A204.1 (cell line): ENCODE data around the gene TLE1.
"Not testable (repeated sequence)": the region's sequence is repeated elsewhere in the genome, so short reads cannot be mapped to it uniquely, and the experiment has no call there.

ENCODE experiments used
- FAIRE-seq: peaks from 2 replicates; lab custom pipeline; 2012; peaks lifted over from hg19 to GRCh38; lab: Jason Lieb, UNC

The TLE1 gene

DNA sequence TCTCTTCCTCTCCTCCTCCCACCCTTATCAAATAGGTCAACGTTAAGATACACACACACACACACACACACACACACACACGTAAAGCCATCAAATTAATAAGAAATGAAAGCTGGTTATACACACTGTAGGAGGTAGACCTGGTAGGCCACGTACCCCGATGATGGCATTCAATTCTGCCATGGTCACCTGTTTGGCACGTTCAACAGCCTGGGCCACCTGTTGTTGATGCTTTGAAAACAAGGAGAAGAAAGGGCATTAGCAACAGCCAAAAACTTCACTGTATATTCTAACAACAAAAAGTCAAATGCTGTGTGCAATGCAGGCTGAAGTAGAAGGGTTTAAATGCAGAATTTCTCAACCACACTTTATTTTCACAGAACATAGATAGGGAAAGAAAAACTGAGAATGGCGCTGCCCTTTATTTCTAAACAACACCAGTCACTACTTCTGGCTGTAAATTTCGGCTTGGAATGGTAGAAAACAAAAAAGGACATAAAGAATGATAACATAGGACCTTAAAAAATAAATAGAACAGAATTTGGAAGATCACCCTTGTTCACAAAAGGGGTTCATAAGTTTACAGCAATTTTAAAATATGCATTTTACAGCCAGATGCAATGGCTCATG is 37.2 kb downstream of the TLE1 start:
- FAIRE-seq = no peak

DNA sequence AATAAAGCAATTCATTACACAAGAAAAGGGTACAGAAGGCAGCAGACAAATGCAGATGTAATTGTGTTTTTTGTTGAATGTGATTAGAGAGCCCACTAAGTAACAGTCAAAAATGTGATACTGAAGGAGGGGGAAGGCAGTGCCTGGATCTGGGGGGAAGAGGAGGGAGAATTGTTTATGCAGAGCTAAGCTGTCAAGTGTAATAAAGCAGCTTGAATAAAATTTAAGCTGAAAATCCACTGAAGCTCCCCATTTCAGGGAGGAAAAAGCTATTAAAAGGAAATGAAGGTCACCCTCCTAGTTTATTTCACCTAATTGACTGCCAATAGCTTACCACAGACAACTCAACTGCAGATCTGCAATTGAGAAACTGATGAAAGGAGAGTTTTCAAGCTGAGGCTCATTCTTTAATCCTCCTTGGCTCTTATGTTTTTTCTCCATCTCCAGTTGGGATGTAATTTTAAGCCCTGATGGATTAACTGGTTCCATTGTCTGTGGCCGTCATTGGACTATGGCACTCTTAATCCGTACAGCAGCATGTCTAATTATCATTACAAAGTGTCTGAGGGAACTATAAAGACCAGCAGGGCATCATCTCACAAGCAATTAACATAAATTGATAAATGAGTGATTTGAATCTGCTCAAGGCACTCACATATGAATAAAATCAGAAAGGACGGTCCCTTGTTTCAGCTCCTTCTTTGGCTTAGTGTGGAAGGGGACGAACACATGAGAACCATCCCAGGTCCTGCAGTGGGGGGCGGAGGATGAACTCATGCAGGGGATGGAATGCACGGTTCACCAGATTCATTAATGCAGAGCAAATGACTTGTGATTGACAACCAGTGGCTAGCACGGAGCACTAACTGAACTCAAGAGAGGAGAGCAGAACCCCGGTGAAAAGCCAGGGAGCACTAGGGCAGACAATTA is 38.5 kb downstream of the TLE1 start:
- no peak for FAIRE-seq

DNA sequence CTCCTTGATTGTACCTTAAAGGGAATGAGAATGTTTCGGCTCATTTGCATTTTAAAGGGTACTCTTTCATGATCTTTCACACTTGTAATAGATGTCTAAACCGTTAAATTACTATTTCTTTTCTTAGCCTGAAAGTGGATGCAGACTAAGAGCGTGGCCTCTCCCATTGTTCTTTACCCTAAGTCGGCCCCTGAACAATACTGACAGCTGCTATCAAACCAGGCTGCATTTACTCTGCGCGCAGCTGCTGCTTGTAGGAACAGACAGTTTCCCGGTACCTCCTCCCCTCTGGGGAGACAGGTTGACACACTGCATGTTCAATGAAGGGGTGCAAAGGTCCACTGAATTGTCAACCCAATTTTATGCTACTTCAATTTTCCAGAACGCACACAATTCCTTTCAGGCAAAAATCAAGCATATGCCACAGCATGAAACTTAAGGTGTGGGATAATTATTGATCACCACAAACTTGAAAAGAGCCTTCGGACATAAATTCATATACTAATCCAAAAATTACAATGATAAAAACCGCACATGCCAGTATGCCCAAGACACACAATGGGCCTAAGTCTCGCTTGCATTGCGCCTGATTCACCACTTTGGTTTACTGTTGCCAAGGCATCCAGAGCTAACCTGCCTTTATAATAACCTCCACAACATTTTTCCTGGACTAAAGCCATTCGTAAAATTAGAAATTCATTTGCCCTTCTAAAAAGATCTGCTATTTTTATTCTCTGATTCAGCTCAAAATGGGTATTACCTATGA is 39.7 kb downstream of the TLE1 start:
- no peak for FAIRE-seq

DNA sequence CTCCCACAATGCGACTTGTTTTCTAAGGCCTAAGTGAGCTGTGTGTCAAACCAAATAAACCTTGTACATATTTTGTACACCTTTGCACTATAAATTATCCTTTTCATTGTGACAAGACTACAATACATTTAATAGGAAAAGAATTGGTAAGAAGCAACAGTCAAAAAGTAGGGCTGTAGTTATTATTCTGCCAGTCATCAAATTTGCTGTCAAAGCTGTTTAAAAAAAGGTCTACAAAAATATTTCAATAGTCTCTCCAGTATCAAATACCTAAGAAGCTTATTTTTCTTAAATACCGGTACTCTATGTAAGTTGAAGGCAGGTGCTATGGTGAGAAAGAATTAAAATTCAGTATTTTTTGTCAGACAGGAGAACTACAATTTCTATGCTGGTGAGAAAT is 40.5 kb downstream of the TLE1 start:
- FAIRE-seq = no peak

DNA sequence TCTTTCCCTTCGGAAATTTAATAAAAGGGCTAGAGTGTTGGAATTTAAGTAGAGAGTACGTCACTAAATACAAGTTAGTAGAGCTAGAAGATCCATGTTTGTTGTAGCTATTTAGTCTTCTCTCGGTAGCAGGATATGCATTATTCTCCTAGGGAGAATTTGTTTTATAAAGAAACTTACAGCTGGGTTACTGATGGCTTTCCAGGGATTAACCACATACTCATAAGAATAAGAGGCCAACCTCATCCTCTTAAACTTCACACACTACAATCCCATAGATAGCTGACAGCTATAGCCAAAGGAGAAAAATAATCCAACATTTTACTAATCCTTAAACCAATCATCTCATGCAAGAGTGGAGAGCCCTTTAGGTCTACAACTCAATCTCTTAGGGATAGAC is 43.0 kb downstream of the TLE1 start:
- no peak for FAIRE-seq

DNA sequence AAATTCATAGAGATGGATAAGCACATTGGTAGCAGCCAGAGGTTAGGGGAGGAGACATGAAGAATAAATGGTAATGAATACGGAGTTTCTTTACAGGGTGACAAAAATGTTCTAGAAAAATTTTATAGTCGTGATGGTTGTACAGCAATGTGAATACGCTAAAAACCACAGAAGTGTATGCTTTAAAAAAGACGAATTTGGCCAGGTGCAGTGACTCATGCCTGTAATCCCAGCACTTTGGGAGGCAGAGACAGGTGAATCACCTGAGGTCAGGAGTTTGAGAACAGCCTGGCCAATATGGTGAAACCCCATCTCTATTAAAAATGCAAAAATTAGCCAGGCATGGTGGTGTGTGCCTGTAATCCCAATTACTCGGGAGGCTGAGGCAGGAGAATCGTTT is 44.8 kb downstream of the TLE1 start:
- FAIRE-seq = not testable (repeated sequence)

DNA sequence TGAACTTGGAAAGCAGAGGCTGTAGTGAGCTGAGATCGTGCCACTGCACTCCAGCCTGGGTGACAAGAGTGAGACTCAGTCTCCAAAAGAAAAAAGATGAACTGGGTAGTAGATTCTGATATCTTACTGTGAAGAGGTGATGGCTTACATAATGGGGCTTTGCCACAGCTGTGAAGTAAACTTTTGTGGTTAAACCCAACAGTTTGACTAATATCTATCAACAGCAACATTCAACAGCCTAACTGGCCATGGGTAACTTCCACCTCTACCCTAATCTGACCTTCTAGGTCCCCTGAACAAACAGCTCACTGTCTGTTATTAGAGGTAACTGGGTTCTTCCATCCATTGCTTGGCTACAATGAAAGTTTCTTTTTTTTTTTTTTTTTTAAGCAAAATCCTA is 52.1 kb downstream of the TLE1 start:
- no peak for FAIRE-seq

DNA sequence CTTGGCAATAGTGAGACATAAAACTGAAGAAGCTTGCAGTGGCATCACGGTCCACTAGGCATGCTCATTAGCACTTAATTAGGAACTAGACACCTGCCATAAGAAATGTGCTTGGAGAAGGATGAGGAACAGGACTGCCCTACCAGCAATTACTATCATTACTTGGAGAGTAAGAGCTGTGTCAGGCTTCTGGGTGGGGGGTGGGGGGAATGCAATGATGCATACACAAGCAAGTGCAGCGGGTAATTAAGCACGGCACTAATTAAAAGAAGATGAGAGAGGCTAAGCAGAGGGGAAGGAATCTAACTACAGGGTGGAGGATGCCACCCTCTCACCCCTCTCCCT is 53.1 kb downstream of the TLE1 start:
- FAIRE-seq = no peak

DNA sequence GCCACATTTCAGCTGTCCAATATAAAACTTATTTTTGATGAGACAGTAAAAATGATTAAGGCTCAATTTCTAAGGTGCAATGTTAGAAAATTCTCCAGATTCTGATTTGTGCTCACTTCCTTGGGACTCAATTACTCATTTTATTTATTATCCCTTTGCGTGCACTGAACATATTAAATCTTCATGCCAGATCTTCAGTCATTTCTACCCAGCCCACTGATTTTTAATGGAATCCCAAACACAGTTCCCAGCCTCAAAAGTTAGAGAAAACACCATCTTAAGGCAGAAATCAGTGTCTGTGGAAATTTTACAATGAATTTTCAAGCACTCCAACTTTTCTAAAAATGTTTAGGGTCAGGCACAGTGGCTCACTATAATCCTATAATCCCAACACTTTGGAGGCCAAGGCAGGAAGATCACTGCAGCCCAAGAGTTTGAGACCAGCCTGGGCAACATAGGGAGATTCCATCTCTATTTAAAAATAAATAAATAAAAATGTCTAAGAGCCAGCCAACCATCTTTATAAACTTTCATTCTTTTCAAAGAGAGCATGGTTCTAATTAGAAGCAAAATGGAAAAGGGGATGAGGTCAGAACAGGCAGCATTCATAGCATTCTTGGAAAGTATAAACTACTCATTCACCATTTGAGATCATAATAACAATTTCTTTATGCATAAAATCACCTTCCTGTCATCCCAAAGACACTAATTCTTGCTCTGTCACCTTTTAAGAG is 53.7 kb downstream of the TLE1 start:
- FAIRE-seq = no peak

DNA sequence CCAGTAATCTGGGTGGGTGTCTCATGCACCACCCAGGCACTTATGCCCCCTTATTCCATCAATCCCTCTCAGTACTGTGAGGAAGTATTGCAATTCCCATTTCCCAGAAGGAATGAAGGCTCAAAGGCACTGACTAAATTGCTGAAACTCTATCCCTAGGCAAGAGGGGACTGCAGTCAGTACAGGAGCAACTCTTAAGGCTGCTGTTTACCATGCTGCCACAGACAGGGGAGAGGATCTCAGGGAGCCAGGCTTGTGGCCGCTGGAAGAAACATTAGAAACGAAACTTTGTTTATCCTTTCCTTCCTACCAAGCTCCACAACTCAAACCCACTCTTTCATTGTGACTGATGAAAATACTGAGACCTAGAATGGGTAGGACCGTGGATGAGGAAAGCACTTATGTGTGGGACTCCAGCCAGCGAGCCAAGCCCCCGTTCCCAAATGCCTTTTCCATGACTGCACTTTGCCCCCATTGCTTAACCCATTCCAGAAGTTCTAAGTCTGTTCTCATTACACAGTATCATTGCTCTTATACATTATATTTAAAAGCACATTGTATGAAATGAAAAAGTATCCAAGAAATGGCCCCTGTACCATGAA is 54.3 kb downstream of the TLE1 start:
- FAIRE-seq = no peak

DNA sequence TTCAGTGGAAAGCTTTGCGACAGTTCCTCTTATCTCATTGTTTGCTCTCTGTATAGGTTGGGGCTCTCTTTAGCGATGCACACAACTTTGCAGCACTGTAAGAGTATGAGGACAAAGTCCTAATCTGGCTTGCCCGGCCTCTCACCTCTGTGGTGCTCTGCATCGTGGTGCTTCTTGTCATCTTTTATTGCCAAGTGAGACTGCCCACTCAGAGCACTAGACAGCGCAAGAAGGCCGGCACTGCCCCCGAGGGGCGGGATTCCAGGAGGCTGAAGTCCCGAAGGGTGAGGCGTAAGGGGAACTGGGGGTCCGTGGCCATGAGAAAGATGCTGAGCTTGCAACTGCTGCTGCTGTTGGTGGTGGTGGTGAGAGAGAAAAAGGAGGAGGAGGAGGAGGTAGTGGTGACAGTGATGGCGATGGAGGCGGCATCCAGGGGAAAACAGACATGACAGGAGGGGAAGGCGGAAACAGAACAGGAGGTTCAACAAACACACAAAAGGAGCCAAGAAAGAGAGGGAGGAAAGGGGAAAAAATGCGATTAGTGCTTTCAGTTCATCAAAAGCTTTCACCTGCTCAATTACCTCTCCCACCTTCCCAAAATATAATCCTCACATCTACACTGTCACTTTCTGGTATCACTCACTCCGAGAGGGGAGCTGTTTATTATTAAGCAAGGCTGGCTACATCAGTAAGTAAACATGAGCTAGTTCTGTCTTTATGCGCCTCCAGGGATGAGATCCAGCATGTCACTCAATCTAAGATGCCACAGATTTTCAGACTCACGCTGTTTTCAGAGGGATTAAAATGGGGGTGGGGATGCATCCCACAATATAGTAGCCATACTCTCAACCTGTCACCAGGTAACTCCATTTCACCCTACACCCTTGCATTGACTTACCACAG is 55.1 kb downstream of the TLE1 start:
- no peak for FAIRE-seq

DNA sequence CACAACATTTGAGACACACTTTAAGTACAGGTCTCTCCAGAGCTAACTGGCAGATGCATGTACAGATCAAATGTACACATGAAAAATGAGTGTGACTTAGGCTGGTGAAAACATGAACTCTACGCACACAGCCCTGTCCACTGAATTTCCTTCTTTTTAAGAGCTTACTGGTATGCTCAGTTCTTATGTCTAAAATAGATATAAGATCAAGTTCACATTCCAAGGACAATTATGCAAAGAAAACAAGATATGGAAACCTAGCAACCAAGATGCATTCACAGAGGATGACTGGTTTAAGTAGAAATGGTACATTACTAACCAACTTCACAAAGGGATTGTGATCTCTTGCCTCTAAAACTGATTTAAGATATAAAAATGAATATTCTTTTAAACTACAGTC is 56.7 kb downstream of the TLE1 start:
- FAIRE-seq = no peak

DNA sequence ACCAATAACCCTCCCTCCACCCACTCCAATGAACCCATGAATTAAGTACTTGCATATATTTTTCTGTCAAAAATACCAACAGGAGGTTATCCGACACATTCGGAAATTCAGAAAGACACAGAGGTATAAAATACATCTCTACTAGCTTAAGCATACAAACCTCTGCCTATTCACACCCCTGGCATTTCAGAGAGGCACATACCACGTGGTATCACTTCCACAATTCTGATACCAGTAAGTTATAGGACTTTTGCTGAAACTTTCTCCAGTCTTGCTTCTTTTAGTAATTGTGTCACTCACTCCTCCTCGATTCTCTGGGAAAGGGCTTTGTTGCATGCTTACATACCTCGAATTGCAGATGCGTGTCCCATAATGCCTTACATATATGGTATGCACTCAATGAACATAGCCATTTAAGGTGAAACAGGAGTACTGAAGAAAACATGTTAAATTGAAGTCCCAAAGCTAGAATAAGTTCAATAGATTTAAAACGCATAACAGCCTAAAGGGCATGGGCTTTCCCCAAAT is 58.1 kb downstream of the TLE1 start:
- no peak for FAIRE-seq

DNA sequence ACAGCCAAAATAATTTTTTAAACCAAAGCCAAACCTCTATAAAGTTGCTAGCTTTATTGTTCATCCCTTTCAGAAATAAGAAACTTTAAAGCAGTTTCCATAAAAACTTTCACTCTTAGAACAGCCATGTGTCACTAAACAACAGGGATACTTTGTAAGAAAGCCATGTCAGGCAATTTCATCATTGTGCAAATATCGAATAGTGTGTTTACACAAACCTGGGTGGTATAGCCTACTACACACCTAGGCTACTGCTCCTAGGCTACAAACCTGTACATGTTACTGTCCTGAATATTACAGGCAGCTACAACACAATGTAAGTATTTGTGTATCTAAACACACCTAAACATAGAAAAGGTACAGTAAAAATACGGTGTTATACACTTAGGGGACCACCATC is 59.9 kb downstream of the TLE1 start:
- no peak for FAIRE-seq

DNA sequence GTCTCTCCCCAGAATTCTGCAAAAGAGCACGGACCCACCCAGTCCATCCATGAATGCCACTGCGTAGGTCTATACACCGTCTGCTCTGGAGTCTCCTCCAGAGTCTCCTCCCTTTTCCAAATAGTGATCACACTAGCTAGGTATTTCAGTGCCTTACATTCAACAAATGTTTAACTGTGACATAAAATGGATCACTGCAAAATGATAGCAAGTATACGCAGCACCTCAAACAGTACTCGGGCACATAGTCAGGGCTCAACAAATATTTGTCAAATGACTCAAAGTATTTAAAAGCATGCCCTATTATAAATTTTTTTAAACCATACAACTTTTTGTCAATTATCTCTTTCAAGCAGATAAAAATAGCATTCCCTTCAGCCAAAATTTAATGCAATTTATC is 60.5 kb downstream of the TLE1 start:
- no peak for FAIRE-seq

DNA sequence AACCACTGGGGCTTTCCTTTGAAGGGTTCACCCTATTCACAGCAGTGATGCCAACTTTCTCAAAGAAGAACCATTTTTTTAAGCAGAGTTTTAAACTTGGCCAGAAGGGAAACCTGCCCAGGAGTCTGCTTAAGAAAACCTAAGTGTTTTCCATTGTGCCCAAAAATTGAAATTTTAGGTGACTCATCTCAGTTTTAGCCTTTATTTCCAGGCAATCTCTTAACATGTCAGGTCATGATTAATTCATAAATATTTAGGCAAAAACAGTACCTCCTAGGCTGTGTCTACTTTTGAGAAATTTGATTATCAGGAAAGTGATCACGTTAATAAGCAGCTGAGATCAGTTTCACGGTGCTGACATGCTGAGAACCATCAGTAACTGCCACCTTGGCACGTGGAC is 61.9 kb downstream of the TLE1 start:
- FAIRE-seq = no peak

DNA sequence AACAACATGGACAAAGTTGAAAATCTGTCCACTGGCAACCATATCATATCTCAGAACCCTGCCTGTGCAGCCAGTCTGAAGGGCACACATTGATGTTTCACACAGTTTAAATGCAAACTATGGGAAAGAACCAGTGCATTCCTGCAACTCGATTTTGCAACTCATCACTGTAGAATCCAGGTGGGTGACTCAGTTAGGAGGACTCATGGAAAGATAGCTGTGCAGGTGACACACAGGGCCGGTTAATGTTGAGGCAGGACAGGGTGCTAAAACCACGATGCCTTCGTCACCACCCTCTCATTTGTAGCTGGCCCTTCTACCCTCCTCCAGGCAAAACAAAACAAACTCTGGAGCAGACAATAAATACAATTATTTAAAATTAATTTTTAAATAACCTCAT is 62.8 kb downstream of the TLE1 start:
- FAIRE-seq = no peak

DNA sequence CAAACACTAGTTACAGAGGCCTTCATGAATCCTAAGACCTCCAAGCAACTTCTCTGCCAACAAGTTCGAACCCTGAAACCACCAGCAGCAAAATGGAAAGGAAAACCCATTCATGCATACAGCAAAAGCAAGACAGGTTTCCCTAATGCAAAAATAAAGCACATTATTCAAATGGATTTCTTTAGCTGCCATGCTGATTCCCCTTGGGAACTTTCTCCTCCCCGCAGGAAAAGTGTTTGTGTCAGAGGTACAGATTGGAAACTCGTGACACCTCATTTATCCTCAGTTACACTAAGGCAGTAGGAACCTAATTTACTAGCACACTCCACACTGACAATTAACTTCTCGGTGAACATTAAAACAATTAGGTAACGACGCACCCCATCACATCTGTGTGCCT is 63.4 kb downstream of the TLE1 start:
- no peak for FAIRE-seq

DNA sequence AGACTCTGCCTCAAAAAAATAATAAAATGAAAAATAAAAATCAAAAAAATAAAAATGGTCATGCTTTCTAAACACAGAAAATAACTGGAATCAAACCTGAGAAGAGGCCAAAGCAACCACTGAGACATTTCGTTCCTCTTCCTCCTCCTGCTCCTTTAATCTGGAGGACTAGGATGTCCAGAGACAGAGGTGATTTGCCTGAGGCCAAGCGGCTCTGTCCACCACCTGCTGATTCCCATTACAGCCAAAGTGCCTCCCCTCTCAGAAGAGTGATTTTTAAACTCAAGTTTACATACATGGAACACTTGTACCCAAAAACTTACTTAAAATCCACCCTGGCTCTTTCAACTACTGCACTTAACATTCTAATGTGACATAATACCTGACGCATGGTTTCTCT is 65.6 kb downstream of the TLE1 start:
- FAIRE-seq = no peak

DNA sequence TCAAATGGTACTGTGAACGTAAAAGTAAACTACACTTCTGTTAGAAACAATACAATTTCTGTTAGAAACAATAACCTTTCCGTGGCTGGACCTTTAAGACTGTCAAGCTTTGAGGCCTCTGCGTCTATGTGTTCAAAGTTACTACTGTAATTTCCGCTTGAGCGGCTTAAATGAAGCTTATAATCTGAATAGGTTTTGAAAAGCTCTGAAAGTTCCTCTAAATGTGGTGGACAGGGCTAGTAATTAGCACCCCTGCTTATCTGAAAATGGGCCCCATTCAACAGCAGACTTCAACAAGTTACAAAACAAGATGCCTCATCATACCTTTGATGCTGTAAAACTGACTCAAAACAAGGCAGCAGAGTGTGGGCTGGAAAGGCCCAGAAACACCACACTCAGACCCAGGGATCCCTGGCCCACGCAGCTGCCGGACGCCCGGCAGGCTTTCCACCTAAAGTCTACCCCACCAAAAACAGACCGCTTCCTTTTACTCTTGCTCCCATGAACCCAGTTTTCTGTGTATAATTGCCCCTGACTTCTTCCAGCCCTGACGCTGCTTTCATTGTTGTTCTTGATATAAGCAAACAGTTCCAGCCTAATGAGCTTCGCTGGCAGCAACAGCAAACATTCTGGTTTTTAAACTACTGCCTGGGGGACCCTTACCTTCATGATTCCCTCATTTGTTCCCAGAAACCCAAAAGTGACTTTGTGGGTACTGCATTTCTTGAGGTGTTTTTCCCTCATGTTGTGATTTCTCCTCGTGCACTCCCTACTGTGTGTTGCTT is 66.7 kb downstream of the TLE1 start:
- no peak for FAIRE-seq
